ENCODE measurements around the gene CROT. TPM values are rescaled to one million over a fixed set of nuclear protein-coding genes. Genes with fewer than 3 reads are reported as not detected.

Gene CROT
- total and polyA plus RNA-seq, 5 donors from 2014 or later, result 5.8 to 12.4 (median 6.7) TPM

DNA sequence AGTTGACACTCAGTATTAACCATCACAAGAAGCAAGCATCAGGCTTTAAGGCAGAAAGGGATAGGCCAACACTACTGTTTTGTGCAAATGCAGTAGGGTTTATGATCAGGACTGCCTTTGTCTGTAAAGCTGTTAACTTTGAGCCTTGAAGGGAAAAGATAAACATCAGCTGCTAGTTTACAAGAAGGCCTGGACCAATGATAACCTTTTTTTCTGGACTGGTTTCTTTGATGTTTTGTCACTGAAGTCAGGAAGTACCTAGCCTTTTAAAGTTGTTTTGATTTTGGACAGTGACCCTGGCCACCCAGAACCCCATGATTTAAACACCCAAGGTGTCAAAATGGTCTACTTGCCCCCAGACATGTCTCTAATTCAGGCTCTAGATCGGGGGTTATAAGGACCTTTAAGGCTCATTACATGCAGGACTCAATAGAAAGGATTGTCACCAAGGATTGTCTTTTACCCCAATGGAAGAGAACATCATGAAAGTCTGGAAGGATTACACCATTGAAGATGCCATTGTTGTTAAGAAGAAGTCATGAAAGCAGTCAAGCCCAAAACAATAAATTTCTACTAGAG lies 50.1 kb downstream of the CROT start:
- Histone ChIP-seq H3K27me3 (ENCODE audit: control insufficient read depth, insufficient read depth, low read length) (no peaks in the 10 kb centered on the region), H3K9me3 (ENCODE audit: control insufficient read depth in 2 of 2, low read length in 2 of 2) (no peaks in the 10 kb centered on the region), H3K36me3 (ENCODE audit: control insufficient read depth, insufficient read depth, low read length) (peaks cover 10% of the 10 kb centered on the region), H3K4me3 (ENCODE audit: low read depth, low read length) (no peak overlapping the region), H3K4me1 (ENCODE audit: control insufficient read depth, insufficient read depth, low read length, poor library complexity, severe bottlenecking) (no peaks in the 10 kb centered on the region), H3K27ac (ENCODE audit: insufficient read depth, low read length, poor library complexity, severe bottlenecking) (no peak overlapping the region)
- Mint-ChIP-seq H3K4me3 (no peak overlapping the region), H3K27me3 (no peaks in the 10 kb centered on the region), H3K9me3 (peaks cover 0 to 1% (median 0%) of the 10 kb centered on the region in 7 donors), H3K27ac (no peak overlapping the region), H3K36me3 (peaks cover 49% of the 10 kb centered on the region), H3K4me1 (peaks cover 0 to 10% (median 2%) of the 10 kb centered on the region in 4 donors)
- DNase-seq (no peak), ATAC-seq (ENCODE audit: low read depth in 2 of 2) (no peak)

DNA sequence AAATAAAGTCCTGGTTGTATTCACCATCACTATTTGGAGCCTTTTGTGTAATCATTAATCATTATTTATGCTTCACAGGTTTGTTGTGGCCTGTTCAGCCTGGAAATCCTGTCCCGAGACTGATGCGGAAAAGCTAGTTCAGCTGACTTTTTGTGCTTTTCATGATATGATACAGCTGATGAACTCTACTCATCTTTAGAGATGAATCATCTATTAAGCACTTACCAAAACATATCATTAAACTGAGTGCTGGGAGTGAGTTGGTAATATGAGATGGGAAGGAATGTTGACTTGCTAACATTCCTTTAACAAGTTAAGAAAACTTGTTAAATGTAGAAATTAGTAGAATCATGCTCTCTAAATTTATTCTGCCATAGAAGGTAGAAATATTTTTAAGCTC lies 53.0 kb downstream of the CROT start:
- no peaks in the 10 kb centered on the region for H3K9me3 ChIP-seq (ENCODE audit: control insufficient read depth in 2 of 2, low read length in 2 of 2)
- H3K27me3 Mint-ChIP-seq, result no peaks in the 10 kb centered on the region
- H3K27ac ChIP-seq (ENCODE audit: insufficient read depth, low read length, poor library complexity, severe bottlenecking), result no peak overlapping the region
- peaks cover 24% of the 10 kb centered on the region for H3K36me3 Mint-ChIP-seq
- no peak for ATAC-seq (ENCODE audit: low read depth in 2 of 2)
- peaks cover 0 to 1% (median 0%) of the 10 kb centered on the region in 7 donors for H3K9me3 Mint-ChIP-seq
- no peak overlapping the region for H3K4me3 ChIP-seq (ENCODE audit: low read depth, low read length)
- H3K27me3 ChIP-seq (ENCODE audit: control insufficient read depth, insufficient read depth, low read length), result no peaks in the 10 kb centered on the region
- no peak overlapping the region for H3K27ac Mint-ChIP-seq
- DNase-seq, result no peak
- peaks cover 4% of the 10 kb centered on the region for H3K36me3 ChIP-seq (ENCODE audit: control insufficient read depth, insufficient read depth, low read length)
- peaks cover 0 to 4% (median 0%) of the 10 kb centered on the region in 4 donors for H3K4me1 Mint-ChIP-seq
- H3K4me3 Mint-ChIP-seq, result no peak overlapping the region
- no peaks in the 10 kb centered on the region for H3K4me1 ChIP-seq (ENCODE audit: control insufficient read depth, insufficient read depth, low read length, poor library complexity, severe bottlenecking)

DNA sequence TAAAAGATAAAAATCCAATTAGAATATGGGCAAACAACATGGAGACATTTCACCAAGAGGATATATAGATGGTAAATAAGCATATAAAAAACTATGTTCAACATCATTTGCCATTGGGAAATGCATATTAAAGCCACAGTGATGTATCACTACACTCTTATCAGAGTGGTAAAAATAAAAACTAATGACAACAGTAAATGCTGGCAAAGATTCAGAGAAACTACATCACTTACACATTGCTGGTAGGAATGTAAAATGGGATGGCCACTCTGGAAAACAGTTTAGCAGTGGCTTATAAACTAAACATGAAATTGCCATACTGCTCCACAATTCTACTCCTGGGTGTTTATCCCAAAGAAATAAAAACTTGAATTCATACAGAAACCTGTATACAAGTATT lies 59.2 kb downstream of the CROT start:
- Mint-ChIP-seq H3K4me3 (no peak overlapping the region), H3K27ac (no peak overlapping the region), H3K4me1 (no peaks in the 10 kb centered on the region), H3K9me3 (no peaks in the 10 kb centered on the region), H3K36me3 (no peaks in the 10 kb centered on the region), H3K27me3 (no peaks in the 10 kb centered on the region)
- Histone ChIP-seq H3K27ac (ENCODE audit: insufficient read depth, low read length, poor library complexity, severe bottlenecking) (no peak overlapping the region), H3K27me3 (ENCODE audit: control insufficient read depth, insufficient read depth, low read length) (peaks cover 3% of the 10 kb centered on the region), H3K9me3 (ENCODE audit: control insufficient read depth in 2 of 2, low read length in 2 of 2) (no peaks in the 10 kb centered on the region), H3K36me3 (ENCODE audit: control insufficient read depth, insufficient read depth, low read length) (no peaks in the 10 kb centered on the region), H3K4me1 (ENCODE audit: control insufficient read depth, insufficient read depth, low read length, poor library complexity, severe bottlenecking) (no peaks in the 10 kb centered on the region), H3K4me3 (ENCODE audit: low read depth, low read length) (no peak overlapping the region)
- DNase-seq (no peak), ATAC-seq (ENCODE audit: low read depth in 2 of 2) (no peak)

DNA sequence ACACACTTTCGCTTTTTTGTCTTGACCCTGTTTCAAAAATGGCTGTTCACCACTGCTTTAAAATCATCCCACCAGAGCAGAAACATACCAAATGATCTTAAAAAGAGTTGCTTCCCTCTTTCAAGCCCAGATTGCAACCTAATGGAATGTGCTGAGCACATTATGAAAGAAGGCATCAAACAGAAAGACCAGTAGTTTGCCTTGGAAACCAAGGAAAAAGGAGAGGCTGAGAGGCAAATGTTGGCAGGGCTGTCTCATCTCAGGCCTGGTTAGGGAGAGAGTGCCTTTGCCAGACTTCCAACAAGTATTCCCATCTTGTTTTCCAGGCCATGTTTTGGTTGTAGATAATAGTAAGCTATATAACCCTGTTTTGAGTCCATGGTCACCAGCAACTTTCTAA lies 65.7 kb downstream of the CROT start:
- H3K36me3 ChIP-seq (ENCODE audit: control insufficient read depth, insufficient read depth, low read length), result no peaks in the 10 kb centered on the region
- Mint-ChIP-seq H3K27ac (no peak overlapping the region), H3K4me1 (no peaks in the 10 kb centered on the region), H3K4me3 (no peak overlapping the region), H3K27me3 (peaks cover 7% of the 10 kb centered on the region), H3K9me3 (no peaks in the 10 kb centered on the region), H3K36me3 (no peaks in the 10 kb centered on the region)
- H3K9me3 ChIP-seq (ENCODE audit: control insufficient read depth in 2 of 2, low read length in 2 of 2), result no peaks in the 10 kb centered on the region
- H3K27me3 ChIP-seq (ENCODE audit: control insufficient read depth, insufficient read depth, low read length), result peaks cover 3% of the 10 kb centered on the region
- no peaks in the 10 kb centered on the region for H3K4me1 ChIP-seq (ENCODE audit: control insufficient read depth, insufficient read depth, low read length, poor library complexity, severe bottlenecking)
- H3K4me3 ChIP-seq (ENCODE audit: low read depth, low read length), result no peak overlapping the region
- no peak for DNase-seq
- no peak overlapping the region for H3K27ac ChIP-seq (ENCODE audit: insufficient read depth, low read length, poor library complexity, severe bottlenecking)
- ATAC-seq (ENCODE audit: low read depth in 2 of 2), result no peak

DNA sequence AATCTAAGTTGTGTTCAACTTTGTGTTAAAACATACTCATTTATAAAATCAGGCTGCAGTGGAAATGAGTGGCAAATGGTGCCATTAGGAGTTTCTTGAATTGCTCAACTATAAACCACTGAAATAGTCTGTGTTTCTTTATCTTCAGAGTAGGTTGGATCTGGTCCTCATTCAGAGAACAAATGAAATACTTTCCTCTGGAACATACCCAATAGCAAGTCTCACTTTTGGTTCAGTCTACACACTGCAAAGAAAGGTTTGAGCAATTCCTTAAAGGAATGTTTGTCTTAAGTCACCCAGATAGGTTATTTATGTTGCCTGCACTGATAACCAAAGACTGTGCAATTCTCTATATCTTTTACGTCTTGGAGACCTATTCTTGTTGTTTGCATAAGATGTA lies 67.6 kb downstream of the CROT start:
- DNase-seq, result no peak
- no peak overlapping the region for H3K4me3 Mint-ChIP-seq

DNA sequence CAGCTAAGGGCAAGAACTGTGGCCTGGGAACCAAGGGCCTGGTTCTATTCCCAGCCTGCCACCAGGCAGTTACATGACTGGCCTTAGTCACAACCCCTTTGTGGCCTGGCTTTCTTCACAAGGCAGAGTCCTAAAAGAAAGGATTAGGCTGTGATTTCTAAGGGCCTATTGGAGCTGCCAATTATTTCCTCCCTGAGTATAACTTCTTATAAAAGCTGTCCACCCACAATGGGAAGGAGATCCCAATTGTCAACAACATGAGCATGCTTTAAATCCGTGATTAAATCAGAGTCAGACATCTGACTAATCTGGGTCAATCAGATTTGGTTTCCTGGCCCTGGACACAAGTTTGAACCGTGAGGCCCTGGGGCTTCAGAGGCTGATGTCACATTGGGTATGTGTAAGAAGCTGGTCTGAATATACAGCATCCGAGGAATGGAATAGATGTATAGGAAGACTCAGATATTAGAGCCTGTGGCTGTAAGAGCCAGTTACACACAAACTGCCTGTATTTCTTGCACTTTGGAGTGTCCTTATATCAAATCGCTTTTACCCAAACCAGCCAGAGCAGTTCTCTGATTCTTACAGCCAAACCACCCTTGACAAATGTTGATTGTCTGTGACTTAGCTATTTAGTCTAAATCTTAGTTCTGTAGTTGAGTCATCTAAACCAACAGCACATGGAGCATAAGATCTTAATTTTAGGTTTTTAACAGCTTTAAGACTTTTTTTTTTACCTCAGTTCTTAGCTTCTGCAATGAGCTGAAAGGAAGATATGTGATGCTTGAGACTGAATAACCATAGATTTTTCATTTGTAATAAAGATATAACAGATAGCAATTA lies 68.7 kb downstream of the CROT start:
- Histone ChIP-seq H3K27ac (ENCODE audit: insufficient read depth, low read length, poor library complexity, severe bottlenecking) (no peak overlapping the region), H3K4me1 (ENCODE audit: control insufficient read depth, insufficient read depth, low read length, poor library complexity, severe bottlenecking) (no peaks in the 10 kb centered on the region), H3K9me3 (ENCODE audit: control insufficient read depth in 2 of 2, low read length in 2 of 2) (no peaks in the 10 kb centered on the region), H3K4me3 (ENCODE audit: low read depth, low read length) (no peak overlapping the region), H3K36me3 (ENCODE audit: control insufficient read depth, insufficient read depth, low read length) (no peaks in the 10 kb centered on the region), H3K27me3 (ENCODE audit: control insufficient read depth, insufficient read depth, low read length) (no peaks in the 10 kb centered on the region)
- DNase-seq (no peak), ATAC-seq (ENCODE audit: low read depth in 2 of 2) (no peak)
- H3K27ac Mint-ChIP-seq, result no peak overlapping the region
- no peak overlapping the region for H3K4me3 Mint-ChIP-seq
- H3K4me1 Mint-ChIP-seq, result no peaks in the 10 kb centered on the region
- H3K9me3 Mint-ChIP-seq, result no peaks in the 10 kb centered on the region
- H3K36me3 Mint-ChIP-seq, result no peaks in the 10 kb centered on the region
- peaks cover 15% of the 10 kb centered on the region for H3K27me3 Mint-ChIP-seq

More for the DNA sequence above, 67.6 kb downstream of the CROT start:
- H3K4me1 ChIP-seq (ENCODE audit: control insufficient read depth, insufficient read depth, low read length, poor library complexity, severe bottlenecking), result no peaks in the 10 kb centered on the region
- no peaks in the 10 kb centered on the region for H3K36me3 ChIP-seq (ENCODE audit: control insufficient read depth, insufficient read depth, low read length)
- ATAC-seq (ENCODE audit: low read depth in 2 of 2), result no peak
- Mint-ChIP-seq H3K9me3 (no peaks in the 10 kb centered on the region), H3K27ac (no peak overlapping the region), H3K4me1 (no peaks in the 10 kb centered on the region), H3K36me3 (no peaks in the 10 kb centered on the region), H3K27me3 (peaks cover 14% of the 10 kb centered on the region)
- no peak overlapping the region for H3K27ac ChIP-seq (ENCODE audit: insufficient read depth, low read length, poor library complexity, severe bottlenecking)
- no peaks in the 10 kb centered on the region for H3K27me3 ChIP-seq (ENCODE audit: control insufficient read depth, insufficient read depth, low read length)
- H3K4me3 ChIP-seq (ENCODE audit: low read depth, low read length), result no peak overlapping the region
- no peaks in the 10 kb centered on the region for H3K9me3 ChIP-seq (ENCODE audit: control insufficient read depth in 2 of 2, low read length in 2 of 2)

DNA sequence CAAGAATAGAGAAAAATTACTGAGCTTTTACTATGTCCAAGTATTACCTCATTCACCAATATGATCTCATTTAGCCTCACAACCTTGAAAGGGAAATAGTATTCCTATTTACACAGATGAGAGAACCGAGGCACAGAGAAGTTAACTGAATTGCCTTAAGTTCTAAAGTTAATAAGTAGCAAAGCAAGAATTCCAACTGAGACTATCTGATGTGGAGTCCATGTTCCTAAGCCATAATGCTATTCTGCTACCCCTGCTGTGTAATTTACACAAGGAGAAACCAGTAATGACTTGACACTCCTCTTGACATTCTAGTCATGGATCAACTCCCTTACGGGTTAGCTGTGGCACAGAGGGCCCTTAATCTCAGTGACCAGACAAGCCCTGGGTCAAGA lies 69.3 kb downstream of the CROT start:
- H3K4me3 ChIP-seq (ENCODE audit: low read depth, low read length), result no peak overlapping the region
- Mint-ChIP-seq H3K4me1 (no peaks in the 10 kb centered on the region), H3K9me3 (no peaks in the 10 kb centered on the region), H3K4me3 (no peak overlapping the region), H3K36me3 (no peaks in the 10 kb centered on the region), H3K27ac (no peak overlapping the region), H3K27me3 (peaks cover 19% of the 10 kb centered on the region)
- ATAC-seq (ENCODE audit: low read depth in 2 of 2) (no peak), DNase-seq (no peak)
- no peaks in the 10 kb centered on the region for H3K36me3 ChIP-seq (ENCODE audit: control insufficient read depth, insufficient read depth, low read length)
- no peaks in the 10 kb centered on the region for H3K9me3 ChIP-seq (ENCODE audit: control insufficient read depth in 2 of 2, low read length in 2 of 2)
- no peaks in the 10 kb centered on the region for H3K4me1 ChIP-seq (ENCODE audit: control insufficient read depth, insufficient read depth, low read length, poor library complexity, severe bottlenecking)
- H3K27ac ChIP-seq (ENCODE audit: insufficient read depth, low read length, poor library complexity, severe bottlenecking), result no peak overlapping the region
- H3K27me3 ChIP-seq (ENCODE audit: control insufficient read depth, insufficient read depth, low read length), result no peaks in the 10 kb centered on the region

All from CD4-positive, CD25-positive, alpha-beta regulatory T cell (primary cell).